Hematopoietic multipotent progenitor cell (in vitro differentiated cells): ENCODE results near the gene SLC1A2. TPM values are rescaled to one million over a fixed set of nuclear protein-coding genes. Genes with fewer than 3 reads are reported as not detected.

Experiments
- DNase-seq, 3 donors: peaks; one replicate each; pipeline ENCODE4 v3.0.0-alpha.2; 2011 to 2015; ENCODE audit warnings: low read depth in 2 of 3, low spot score in 2 of 3
- total RNA-seq: library from RNA; depleted of rRNA; stranded (reverse); fragments of >200 nt; gene quantifications from one replicate; pipeline ENCODE4 v1.2.3, GENCODE V29; 2012

The SLC1A2 gene
- total RNA-seq, 1 donor, result under 0.01 TPM

DNA sequence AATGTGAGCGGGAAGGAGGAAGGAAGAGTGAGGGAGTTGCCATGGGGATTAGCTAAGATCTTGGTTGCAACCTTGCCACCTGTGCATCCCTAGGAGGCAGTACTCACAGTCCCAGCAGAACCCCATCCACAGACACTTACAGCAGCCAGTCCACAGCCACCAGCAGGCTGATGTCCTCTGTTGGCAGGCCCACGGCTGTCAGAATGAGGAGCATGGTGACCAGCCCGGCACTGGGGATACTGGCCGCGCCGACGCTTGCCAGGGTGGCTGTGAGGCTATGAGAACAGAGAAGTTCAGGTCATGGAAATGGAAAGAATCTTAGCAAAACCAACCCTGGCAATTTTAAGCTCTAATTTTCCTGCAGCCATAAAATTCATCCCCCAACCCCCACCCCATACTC is 138.6 kb downstream of the SLC1A2 start:
- DNase-seq, result no peak

DNA sequence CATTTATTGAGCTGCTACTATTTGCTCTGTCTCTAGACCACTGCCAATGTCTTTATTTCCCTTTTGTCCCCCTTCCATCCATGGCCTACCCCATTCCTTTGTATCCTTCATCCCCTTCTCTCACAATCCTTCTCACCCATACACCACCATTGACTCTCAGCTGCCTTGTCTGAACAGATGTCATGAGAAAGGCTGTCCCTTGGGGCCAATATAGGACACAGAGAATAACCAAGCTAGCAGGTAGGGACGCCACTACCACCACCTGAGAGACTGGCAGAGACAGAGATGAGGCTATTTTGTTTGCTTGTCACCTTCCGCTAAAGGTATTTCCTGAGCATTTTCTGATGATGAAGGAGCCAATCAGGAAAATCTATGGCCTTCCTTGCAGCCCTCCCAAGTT is 141.5 kb downstream of the SLC1A2 start:
- DNase-seq, result no peak

- no peak for DNase-seq
These were observed 142.8 kb downstream of the SLC1A2 start for GRCh38 chr11:35276396-35277145.

DNA sequence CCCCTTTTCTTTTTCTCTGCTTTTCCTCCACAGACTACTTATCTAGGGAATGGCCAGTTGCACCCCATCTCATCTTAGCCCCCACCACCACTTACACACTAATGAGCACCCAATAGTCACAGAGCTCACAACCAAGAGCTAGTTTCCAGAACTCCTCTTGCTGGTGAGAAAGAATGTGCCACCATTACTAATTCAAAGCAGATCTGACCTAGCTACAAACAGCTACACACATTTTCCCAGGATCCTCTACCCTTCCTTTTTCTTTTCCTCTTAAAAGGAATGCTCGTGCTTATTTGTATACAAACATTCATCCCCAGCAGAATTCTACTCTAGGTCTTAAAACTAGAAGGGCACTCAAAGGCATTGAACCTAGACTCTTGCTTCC is 143.6 kb downstream of the SLC1A2 start:
- DNase-seq, result no peak

GRCh38 chr11:35274909-35275785 is 144.2 kb downstream of the SLC1A2 start:
- DNase-seq, result peak in 1 of 3 donors; percentile 65

DNA sequence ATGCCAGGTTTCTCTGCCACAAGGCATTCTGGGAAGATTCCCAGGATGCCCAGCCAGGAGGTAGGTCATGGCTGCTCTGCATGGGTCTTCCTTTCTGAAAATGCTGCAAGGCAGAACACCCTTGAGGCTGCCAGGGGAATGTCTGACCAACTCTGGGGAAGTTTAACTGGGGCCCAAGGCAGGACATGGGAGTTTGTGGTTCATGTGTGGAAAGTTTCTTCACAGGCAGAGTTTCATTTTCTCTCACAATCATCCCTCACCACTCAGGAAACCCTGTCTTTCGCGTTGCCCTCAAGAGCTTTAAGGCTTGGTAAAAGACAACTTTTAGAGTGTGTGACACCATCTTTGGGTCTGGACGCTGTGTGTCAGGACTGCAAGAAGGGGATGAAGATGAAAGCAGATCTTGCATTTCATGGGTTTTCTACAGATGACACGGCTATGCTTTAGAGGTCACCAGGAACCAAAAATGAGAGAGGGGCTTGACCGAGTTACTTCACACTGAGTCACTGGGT is 146.9 kb downstream of the SLC1A2 start:
- peak in 2 of 3 donors; percentile 24 to 61 for DNase-seq

- DNase-seq, result no peak
These were observed 148.3 kb downstream of the SLC1A2 start for GRCh38 chr11:35271031-35271430.

GRCh38 chr11:35270342-35270741 is 149.0 kb downstream of the SLC1A2 start:
- no peak for DNase-seq

DNA sequence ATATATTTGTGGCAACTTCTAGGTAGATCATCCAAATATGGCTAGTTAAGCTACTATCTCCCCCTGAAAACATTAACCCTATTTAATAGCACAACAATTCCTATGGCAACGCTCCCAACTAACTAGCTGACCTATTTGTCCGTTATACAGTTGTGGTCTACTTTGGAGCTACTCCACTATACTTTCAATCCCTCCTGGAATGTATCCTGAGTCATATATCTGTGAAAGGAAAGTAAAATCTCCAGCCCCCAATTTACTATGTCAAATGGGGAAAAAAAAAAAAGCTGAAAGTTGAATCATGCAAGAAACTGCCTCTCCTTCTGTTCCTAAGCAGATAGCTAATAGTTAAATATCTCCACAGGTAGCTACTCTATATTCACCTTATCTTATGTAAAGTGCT is 151.9 kb downstream of the SLC1A2 start:
- no peak for DNase-seq

GRCh38 chr11:35265755-35266454 is 153.5 kb downstream of the SLC1A2 start:
- peak in 2 of 3 donors; percentile 50 to 89 for DNase-seq

DNA sequence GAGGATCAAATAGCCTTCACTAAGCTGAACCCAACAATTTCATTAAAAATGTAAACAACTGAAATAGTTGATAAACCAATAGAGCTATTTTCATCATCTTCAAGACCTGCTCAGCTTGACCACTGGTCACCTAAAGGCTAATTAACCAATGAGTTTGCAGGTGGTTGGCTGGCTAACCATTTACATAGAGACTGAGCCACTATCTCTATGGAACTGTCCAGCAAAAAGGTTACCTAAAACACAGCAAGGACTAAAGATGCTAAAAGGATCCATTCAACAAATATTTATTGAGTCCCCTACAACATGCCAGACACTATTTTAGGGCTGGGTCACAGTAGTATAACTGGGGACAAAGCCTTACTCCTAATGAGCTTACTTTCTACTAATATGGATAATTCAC is 156.6 kb downstream of the SLC1A2 start:
- DNase-seq, result no peak

DNA sequence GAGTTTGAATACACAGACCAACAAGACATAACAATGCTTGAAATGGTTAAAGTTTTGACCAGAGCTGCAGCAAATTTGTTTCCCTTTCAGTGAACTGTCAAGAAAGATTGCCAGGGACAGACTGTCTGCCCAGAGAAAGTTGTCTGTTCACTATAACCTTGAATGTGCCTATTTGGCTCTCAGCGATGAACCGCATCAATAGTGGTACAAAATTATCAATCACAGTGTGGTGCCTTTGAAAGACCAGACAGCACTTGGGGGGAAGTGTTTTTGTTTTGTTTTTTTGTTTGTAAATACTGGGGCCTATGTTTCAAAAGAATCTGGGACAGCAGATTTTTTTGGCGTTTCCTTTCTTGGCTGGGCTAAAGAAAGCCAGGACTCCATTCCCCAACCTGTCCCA is 157.3 kb downstream of the SLC1A2 start:
- DNase-seq, result no peak

GRCh38 chr11:35261197-35261596 is 158.2 kb downstream of the SLC1A2 start:
- no peak for DNase-seq

DNA sequence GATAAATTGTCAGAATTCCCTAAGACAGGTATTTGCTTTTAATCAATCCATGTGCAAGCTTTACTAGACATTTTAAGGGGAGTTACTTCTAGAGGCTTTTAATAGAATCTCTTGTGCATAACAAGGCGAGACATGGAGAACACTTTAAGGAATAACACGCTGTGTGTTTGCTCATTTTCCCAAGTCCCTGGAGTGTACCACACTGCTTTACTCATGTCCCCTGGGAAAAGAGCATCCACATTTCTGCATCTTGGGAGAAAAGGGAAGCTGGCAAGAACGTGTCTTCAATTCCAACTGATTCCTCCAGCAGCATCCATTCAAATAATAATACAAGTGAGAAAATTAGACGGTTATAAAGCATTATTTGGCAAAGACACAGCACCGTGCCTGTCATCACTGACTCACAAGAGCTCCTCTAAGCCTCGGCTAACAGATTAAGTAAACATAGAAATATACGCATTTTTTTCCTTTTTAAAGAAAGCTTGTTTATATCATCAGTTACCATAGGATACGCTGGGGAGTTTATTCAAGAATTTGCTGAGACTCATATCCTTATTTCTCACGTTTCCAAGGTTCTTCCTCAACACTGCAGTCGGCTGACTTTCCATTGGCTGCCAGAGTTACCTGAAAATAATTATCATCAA is 158.9 kb downstream of the SLC1A2 start:
- peak in 1 of 3 donors; percentile 39 for DNase-seq

GRCh38 chr11:35259529-35259928 is 159.8 kb downstream of the SLC1A2 start:
- no peak for DNase-seq

DNA sequence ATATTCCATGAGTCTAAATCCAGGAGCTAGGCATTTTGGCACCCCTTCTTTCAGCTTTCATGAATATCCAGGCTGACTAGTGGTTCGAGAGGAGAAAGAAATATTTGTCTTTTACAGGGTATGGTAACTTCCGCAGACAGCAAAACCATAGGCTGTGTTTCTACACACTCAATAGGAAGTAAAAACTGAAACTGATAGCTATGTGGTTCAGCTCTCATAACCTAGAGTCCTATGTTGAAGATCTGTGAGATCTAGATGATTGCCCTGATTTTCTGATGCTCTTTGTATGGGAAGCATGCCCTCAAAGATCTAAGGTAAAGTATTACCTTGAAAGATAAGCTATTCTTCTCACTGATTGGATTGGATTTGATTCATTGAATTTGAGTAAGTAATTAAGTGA is 162.1 kb downstream of the SLC1A2 start:
- DNase-seq, result peak in 1 of 3 donors; percentile 53

DNA sequence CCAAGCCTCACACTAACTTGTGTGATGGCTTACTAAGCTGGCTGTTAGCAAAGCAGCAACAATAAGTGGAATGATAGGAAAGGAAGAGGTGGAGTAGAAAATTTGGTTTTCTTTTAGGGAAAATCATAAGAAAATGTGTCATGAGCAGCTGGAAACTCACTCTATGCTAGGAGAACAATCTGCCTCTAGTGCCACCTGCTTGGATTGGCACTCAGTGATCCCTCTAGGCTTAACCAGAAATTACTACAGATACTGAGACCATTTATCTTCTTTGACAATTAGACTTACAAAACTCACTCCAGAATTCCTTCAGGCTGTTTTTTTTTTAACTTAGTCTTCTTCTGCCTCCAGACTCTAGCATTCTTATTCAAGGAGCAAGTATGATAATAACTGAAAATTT is 163.1 kb downstream of the SLC1A2 start:
- DNase-seq, result no peak

DNA sequence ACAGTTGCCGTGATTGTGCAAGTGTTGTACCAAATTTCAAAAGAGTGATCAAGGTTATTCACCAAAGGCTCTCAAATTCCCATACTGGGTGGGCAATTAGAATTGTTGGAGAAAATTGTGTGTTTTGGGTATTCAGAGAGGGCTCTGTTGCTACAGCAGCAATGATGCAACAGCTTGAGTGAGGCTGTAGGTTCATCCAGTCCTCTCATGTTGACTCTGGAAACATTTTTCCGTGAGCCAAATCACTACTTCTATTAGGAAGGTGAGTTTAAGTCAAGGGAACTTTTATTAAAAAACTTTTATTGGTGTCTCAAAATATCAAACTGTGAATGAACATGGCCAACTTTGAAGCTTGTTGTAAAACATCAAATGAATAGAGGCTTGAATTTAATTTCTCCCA is 163.8 kb downstream of the SLC1A2 start:
- DNase-seq, result no peak

- DNase-seq, result no peak
These were observed 166.1 kb downstream of the SLC1A2 start for GRCh38 chr11:35253237-35253636.

DNA sequence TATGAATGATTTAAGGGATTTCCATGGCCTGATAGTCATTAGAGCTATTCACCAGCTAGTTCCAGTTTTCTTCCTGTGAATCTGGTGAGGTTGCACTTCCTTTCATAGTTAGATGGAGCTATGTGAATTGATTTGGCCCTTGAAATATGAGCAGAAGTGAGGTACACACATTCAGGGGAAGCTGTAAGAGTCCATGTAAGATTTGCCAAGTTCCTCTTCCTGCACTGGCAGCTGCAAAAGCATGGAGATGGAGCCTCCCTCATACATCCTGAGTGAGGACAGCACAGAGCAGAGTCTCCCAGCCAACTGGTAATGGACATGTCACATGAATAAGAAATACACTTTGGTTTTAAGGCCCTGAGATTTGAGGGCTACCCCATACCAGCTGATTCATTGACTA is 168.7 kb downstream of the SLC1A2 start:
- DNase-seq, result no peak

DNA sequence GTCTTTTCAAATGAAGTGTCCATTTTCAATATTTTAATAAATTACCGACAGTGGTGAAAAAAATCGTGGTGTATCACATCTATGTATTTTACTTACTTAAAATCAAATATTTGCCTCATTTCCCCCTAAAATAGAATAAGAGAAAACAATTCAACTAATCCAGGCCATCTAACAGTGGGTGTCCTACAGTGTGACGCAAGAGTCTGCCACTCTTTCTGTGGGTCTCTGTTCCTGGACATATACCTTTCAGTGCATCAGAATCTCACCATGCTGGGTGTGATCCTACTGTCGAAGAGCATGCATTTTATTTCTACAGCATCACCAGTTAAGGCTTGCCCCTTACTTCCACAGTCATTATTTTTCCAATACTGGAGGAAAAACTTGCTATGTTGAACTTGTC is 169.2 kb downstream of the SLC1A2 start:
- no peak for DNase-seq
